ENCODE measurements around the gene TMEM212.

Gene TMEM212

DNA sequence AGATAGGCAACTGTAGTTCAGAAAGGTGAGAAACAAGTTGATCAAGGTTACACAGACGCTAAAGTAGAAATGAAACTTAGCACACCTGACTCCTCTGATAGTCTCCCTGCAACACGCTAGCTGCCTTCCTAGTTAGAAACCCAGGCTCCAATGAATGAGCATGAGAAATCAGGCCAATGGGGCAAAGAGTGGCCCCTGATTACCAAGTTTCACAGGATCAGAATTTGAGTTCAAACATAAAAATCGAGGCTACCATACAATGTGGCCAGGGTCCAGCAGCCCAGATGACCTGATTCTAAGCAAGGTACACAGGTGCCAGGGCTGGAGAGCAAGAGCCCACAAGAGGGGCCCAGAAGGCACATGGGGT is 40.6 kb upstream of the TMEM212 start:
- no peak overlapping the region for H3K4me3 ChIP-seq (replicated peaks; ENCODE audit: low read depth, low read length)
- no peak for DNase-seq (ENCODE audit: extremely low read depth, low read depth)
- TF ChIP-seq, protein P1, sequence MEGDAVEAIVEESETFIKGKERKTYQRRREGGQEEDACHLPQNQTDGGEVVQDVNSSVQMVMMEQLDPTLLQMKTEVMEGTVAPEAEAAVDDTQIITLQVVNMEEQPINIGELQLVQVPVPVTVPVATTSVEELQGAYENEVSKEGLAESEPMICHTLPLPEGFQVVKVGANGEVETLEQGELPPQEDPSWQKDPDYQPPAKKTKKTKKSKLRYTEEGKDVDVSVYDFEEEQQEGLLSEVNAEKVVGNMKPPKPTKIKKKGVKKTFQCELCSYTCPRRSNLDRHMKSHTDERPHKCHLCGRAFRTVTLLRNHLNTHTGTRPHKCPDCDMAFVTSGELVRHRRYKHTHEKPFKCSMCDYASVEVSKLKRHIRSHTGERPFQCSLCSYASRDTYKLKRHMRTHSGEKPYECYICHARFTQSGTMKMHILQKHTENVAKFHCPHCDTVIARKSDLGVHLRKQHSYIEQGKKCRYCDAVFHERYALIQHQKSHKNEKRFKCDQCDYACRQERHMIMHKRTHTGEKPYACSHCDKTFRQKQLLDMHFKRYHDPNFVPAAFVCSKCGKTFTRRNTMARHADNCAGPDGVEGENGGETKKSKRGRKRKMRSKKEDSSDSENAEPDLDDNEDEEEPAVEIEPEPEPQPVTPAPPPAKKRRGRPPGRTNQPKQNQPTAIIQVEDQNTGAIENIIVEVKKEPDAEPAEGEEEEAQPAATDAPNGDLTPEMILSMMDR (IDR thresholded peaks at IDR 0.05; ENCODE audit: low read depth, low read length, missing control alignments) = no peak

GRCh38 chr3:171803044-171803443 is 40.1 kb upstream of the TMEM212 start:
- no peak overlapping the region for H3K4me3 ChIP-seq (replicated peaks; ENCODE audit: low read depth, low read length)
- no peak for DNase-seq (ENCODE audit: extremely low read depth, low read depth)
- TF ChIP-seq, protein P1 (IDR thresholded peaks at IDR 0.05; ENCODE audit: low read depth, low read length, missing control alignments) = no peak

DNA sequence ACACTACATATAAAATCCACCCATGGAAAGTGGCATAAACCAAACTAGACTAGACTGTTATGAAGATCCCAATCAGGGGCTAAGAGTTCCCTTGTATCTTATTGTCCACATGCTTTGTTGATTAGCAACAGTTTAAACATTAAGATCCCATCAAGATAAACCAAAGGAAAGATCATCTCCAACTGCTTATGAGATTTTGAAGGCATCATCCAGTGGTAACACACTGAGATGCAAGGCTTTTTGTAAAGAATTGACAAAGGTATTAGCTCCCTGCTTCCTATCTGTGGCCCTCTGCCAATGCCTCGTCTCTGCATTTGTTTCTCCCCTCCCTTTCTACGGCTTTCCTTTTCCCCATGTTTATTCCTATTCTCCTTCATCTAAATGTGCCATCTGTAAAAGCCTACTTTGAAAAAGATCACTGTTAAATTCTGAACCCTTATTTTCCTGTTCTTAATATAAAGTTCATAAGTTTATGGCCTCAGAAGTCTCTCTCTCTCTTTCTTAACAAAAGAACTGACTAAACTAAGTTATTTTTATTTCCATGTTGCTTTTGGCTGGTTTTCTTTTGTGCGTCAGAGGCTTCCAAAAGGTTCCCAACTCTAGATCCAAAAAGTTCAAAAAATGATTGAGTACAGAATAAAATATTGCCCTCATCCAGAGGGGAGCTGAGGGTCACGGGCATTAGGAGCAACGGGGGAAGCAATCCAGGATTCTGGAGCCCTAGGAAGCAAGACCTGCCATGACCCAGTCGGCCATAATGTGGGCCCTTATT is 38.3 kb upstream of the TMEM212 start:
- no peak overlapping the region for H3K4me3 ChIP-seq (replicated peaks; ENCODE audit: low read depth, low read length)
- no peak for DNase-seq (ENCODE audit: extremely low read depth, low read depth)
- TF ChIP-seq, protein P1 (IDR thresholded peaks at IDR 0.05; ENCODE audit: low read depth, low read length, missing control alignments) = no peak

DNA sequence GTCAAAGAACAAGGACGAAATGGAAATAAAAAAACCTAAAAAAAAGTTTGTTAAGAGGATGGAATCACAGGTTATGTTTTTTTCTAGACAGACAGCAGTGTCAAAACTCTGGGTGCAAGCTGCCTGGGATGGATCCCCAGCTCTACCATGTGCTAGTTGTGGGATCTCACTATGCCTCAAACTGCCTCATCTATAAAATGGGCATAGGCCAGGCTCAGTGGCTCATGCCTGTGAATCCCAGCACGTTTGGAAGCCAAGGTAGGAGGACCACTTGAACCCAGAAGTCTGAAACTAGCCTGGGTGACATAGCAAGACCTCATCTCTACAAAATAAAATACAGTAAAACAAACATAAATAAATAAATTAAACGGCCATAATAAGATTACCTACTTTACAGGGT is 37.5 kb upstream of the TMEM212 start:
- no peak for DNase-seq (ENCODE audit: extremely low read depth, low read depth)
- H3K4me3 ChIP-seq (replicated peaks; ENCODE audit: low read depth, low read length) = no peak overlapping the region
- TF ChIP-seq, protein P1 (IDR thresholded peaks at IDR 0.05; ENCODE audit: low read depth, low read length, missing control alignments) = no peak

DNA sequence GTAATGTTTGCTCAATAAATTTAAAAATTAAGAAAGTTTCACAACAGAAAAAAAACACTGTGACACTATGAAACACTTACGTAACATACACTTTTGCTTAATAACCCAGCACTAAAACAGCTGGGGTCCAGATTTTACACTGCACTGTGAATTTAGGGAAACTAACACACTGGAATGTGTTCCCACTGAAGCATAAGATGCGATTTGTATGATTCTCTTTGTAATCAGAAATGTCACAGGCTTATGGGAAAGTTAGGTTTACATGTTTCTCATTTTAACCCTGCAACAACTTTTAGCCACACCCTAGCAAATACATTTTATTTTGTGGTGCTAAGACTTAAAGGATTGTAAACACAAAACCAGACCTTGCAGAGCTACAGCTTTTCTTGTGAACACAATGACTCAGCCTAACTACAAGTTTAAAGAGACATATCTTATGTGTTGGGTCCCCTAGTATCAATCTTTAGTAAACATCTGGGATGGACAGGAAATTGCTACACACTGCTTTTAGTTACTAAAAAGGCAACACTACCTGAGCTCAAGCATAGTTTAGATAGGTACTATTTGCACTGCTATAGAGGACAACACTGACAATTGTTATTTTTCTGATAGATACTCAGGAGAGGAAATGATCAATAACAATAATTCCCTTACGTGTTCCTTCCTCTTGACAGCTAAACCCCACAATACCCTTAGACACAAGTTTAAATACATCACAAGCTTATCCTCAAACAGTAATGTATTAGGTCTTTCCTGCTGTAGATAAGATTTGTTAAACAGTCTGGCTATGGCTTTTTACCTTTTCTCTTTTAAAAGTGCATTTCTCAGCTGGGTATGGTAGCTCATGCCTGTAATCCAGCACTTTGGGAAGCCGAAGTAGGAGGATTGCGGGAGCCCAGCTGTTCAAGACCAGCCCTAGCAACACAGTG is 36.7 kb upstream of the TMEM212 start:
- peak; percentile 84 for DNase-seq (ENCODE audit: extremely low read depth, low read depth)
- H3K4me3 ChIP-seq (replicated peaks; ENCODE audit: low read depth, low read length) = no peak overlapping the region
- TF ChIP-seq, protein P1 (IDR thresholded peaks at IDR 0.05; ENCODE audit: low read depth, low read length, missing control alignments) = no peak

DNA sequence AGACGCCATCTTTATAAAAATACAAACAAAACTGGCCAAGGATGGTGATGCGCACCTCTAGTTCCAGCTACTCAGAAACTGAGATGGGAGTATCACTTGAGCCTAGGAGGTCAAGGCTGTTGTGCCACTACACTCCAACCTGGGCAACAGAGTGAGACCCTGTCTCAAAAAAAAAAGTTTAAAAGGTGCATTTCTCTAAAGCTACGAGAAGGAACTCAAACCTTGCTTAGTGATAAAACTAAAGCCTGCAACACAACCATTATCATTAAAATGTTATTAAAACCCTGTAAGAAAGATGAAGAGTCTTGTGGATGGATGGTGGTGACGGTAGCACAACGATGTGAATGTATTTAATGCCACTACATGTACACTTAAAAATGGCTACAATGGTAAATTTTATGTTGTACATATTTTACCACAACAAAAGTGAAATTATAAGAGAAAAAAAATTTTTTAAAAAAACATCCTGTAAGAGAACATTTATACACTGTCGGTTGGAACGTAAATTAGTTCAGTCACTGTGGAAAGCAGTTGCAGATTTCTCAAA is 35.9 kb upstream of the TMEM212 start:
- no peak overlapping the region for H3K4me3 ChIP-seq (replicated peaks; ENCODE audit: low read depth, low read length)
- TF ChIP-seq, protein P1 (IDR thresholded peaks at IDR 0.05; ENCODE audit: low read depth, low read length, missing control alignments) = no peak
- DNase-seq (ENCODE audit: extremely low read depth, low read depth) = no peak
